K562 (cell line): Measurements from ENCODE around the gene HSPA1B. TPM values are rescaled to one million over a fixed set of nuclear protein-coding genes. Genes with fewer than 3 reads are reported as not detected.

ENCODE experiments used
- CREM ChIP-seq: IDR thresholded peaks from 2 replicates; pipeline ENCODE4 v1.6.1; 2014; ENCODE audit warnings: antibody characterized with exemption, low read depth
- DACH1 ChIP-seq: fragments of 450-650 bp; IDR thresholded peaks from 2 replicates; pipeline ENCODE4 v1.6.1; 2018; ENCODE audit not compliant: partially characterized antibody
- DMBX1 ChIP-seq: fragments of 250-450 bp; sonication (Bioruptor Pico); IDR thresholded peaks from 2 replicates; pipeline ENCODE4 v1.8.0; 2022; ENCODE audit warnings: inconsistent platforms, mild to moderate bottlenecking, moderate library complexity, borderline replicate concordance
- GTF2A2 ChIP-seq: IDR thresholded peaks from 2 replicates; pipeline ENCODE4 v1.6.1; 2016; ENCODE audit warnings: mild to moderate bottlenecking, missing genetic modification characterization, missing compliant biosample characterization
- HIVEP1 ChIP-seq: fragments of 250-450 bp; sonication (Bioruptor Pico); IDR thresholded peaks from 2 replicates; pipeline ENCODE4 v1.4.0; 2020; ENCODE audit warnings: mild to moderate bottlenecking
- HMGN3 ChIP-seq: IDR thresholded peaks from 2 replicates; pipeline ENCODE4 v1.6.1; 2011; ENCODE audit warnings: borderline replicate concordance, low read depth, mild to moderate bottlenecking, mixed read lengths, low read length; ENCODE audit not compliant: insufficient read length; ENCODE audit errors: extremely low read depth
- KDM1A ChIP-seq, 2 experiments: fragments of 450-650 bp; IDR thresholded peaks; 2 replicates each; pipeline ENCODE4 v1.6.1; 2016; ENCODE audit warnings: mild to moderate bottlenecking in 2 of 2
- MYBL2 ChIP-seq, 2 experiments: fragments of 450-650 bp in 1 of 2; sonication (generic) in 1 of 2; formaldehyde crosslinking in 1 of 2; IDR thresholded peaks; 2 replicates each; pipeline versions ENCODE4 v1.6.1 to v1.8.1; 2017 to 2022; ENCODE audit warnings: borderline replicate concordance in 1 of 2, inconsistent platforms in 1 of 2, low read depth in 1 of 2, mild to moderate bottlenecking in 1 of 2, missing genetic modification reagents in 1 of 2, moderate library complexity in 1 of 2
- NEUROD1 ChIP-seq: fragments of 150-350 bp; IDR thresholded peaks from 2 replicates; pipeline ENCODE4 v1.6.1; 2014; ENCODE audit warnings: borderline replicate concordance, low read length, low read depth; ENCODE audit not compliant: partially characterized antibody
- NFXL1 ChIP-seq: fragments of 450-650 bp; formaldehyde crosslinking; IDR thresholded peaks from 2 replicates; pipeline ENCODE4 v1.4.0; 2021; ENCODE audit warnings: mild to moderate bottlenecking
- PYGO2 ChIP-seq: fragments of 450-650 bp; IDR thresholded peaks from 2 replicates; pipeline ENCODE4 v1.6.1; 2016; ENCODE audit warnings: mild to moderate bottlenecking, missing genetic modification characterization, moderate library complexity, missing compliant biosample characterization
- RBM17 ChIP-seq: fragments of 200-400 bp; formaldehyde crosslinking; IDR thresholded peaks from 2 replicates; pipeline ENCODE4 v1.6.1; 2017; ENCODE audit warnings: low read depth, mild to moderate bottlenecking, low read length, borderline replicate concordance
- RBM39 ChIP-seq: fragments of 200-400 bp; formaldehyde crosslinking; optimal IDR thresholded peaks from 2 replicates; pipeline ENCODE3; 2018; ENCODE audit warnings: low read depth, low read length
- RFX5 ChIP-seq: IDR thresholded peaks from 2 replicates; pipeline ENCODE4 v1.6.1; 2011; ENCODE audit warnings: low read depth, mild to moderate bottlenecking, improper control_type of control experiment, low read length
- RNF219 ChIP-seq: fragments of 250-450 bp; sonication (Bioruptor Pico); IDR thresholded peaks from 2 replicates; pipeline ENCODE4 v1.5.0; 2022; ENCODE audit warnings: mild to moderate bottlenecking
- SIN3A ChIP-seq, 2 experiments: fragments of 150-350 bp in 1 of 2; IDR thresholded peaks; 2 replicates each; pipeline ENCODE4 v1.6.1; 2011 to 2016; ENCODE audit warnings: borderline replicate concordance in 2 of 2, low read depth in 2 of 2, low read length in 2 of 2, mild to moderate bottlenecking in 2 of 2, moderate library complexity in 2 of 2; ENCODE audit not compliant: control insufficient read depth in 1 of 2
- SNIP1 ChIP-seq: fragments of 450-650 bp; IDR thresholded peaks from 2 replicates; pipeline ENCODE4 v1.7.1; 2017; ENCODE audit warnings: low read depth, mild to moderate bottlenecking
- TSC22D4 ChIP-seq: fragments of 450-650 bp; IDR thresholded peaks from 2 replicates; pipeline ENCODE4 v1.6.1; 2016; ENCODE audit warnings: missing genetic modification characterization, missing biosample characterization, control low read depth
- U2AF1 ChIP-seq: fragments of 200-400 bp; formaldehyde crosslinking; optimal IDR thresholded peaks from 2 replicates; pipeline ENCODE3; 2017; ENCODE audit warnings: mild to moderate bottlenecking, low read depth, low read length, moderate library complexity
- ZNF212 ChIP-seq: fragments of 450-650 bp; formaldehyde crosslinking; IDR thresholded peaks from 2 replicates; pipeline ENCODE4 v1.4.0; 2020; ENCODE audit warnings: mild to moderate bottlenecking
- ZNF507 ChIP-seq: conservative IDR thresholded peaks from 2 replicates; pipeline ENCODE4 v1.6.1; 2017; ENCODE audit warnings: missing genetic modification characterization, missing compliant biosample characterization
- polyA plus RNA-seq, 8 experiments: library from polyadenylated mRNA; depleted of rRNA in 4 of 8; stranded (reverse) in 5 of 8; unstranded in 3 of 8; fragments of >200 nt; fragmentation: Nextera tagmentation in 2 of 8; fragmentation: Illumina TruSeq in 1 of 8; extraction: Ambion mirVana in 2 of 8; extraction: Trizol in 1 of 8; gene quantifications; 2 replicates each; pipeline versions ENCODE4 v1.2.1 to v1.2.3, GENCODE V29; 2011 to 2014; ENCODE audit warnings: inconsistent platforms in 1 of 8, missing spikeins in 1 of 8
- total RNA-seq, 7 experiments: library from RNA; depleted of rRNA in 6 of 7; stranded (reverse); fragments of >200 nt in 6 of 7; fragmentation: Illumina TruSeq in 2 of 7; extraction: Trizol in 2 of 7; gene quantifications; 2 replicates each; pipeline versions ENCODE4 v1.2.1 to v1.2.3, GENCODE V29; 2011 to 2021; ENCODE audit warnings: low replicate concordance in 1 of 7
- TF ChIP-seq, protein P1 (sequence below): IDR thresholded peaks from 2 replicates; pipeline ENCODE4 v1.6.1; 2014; ENCODE audit warnings: antibody characterized with exemption
- TF ChIP-seq, protein P2 (sequence below): fragments of 250-450 bp; sonication (Bioruptor Pico); IDR thresholded peaks from 2 replicates; pipeline ENCODE4 v1.4.0; 2020

HSPA1B gene
- total and polyA plus RNA-seq, 9 of the 15 experiments (the other 6 are each of a cell fraction or from before 2014, with no cell fraction given): 0.27 to 227 (median 51.2) TPM

DNA sequence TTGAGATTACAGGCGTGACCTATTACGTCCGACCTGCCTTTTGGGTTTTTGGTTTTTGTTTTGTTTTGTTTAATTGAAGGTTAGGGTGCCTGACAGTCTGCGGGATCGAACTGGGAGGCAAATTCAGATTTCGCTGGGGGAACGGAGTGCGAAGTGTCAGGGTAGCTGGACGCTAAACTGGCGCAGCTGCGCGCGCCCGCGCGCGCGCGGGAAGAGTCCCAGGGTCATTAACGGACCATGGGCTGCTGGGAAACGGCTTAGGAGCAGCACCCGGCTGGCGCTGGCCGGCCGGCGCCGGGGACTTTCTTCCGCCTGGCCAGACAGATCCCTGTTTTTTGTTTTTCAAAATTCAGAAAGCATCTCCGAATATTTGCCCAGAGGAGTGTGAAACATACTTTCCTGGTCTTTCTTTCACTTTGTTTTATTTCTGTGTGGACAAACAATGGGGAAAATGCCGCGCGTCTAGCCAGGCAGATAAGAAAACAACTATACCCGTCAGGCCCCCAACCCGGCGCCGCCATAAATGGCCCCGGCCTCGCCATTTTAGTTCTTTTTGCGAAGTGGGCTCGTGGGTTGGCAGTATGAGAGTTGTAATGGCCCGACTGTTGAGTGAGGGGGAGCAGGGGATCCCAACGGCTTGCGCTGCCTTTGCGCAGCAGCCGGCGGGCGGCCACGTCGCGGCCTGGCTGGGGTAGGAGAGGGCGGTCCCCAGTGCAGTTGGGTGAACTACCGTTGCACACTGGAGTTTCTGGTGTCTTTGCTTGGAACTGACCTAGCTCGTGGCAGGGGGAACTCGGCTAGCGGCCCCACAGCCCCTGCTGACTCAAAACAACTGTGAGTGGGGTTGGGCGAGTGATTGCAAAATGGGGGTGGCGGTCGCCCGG is 7.1 kb downstream of the HSPA1B start (continued):
- TF ChIP-seq SIN3A (IDR thresholded peaks at IDR 0.05; ENCODE audit: borderline replicate concordance in 2 of 2, control insufficient read depth in 1 of 2, low read depth in 2 of 2, low read length in 2 of 2) (peak; percentile 87 to 96), NEUROD1 (peak; percentile 28), KDM1A (IDR thresholded peaks at IDR 0.05) (no peak), RBM39 (peak; percentile 96), DACH1 (no peak), SNIP1 (0 out of 2 replicates have a peak, but pooled peaks have one; percentile 52), HIVEP1 (CRISPR knock-in tag) (peak; percentile 89), PYGO2 (tag) (peak; percentile 87), U2AF1 (no peak), NFXL1 (CRISPR knock-in tag) (peak; percentile 86), RNF219 (CRISPR knock-in tag) (0 out of 2 replicates have a peak, but pooled peaks have one; percentile 25), MYBL2 (IDR thresholded peaks at IDR 0.05; ENCODE audit: low read depth) (no peak), MYBL2 (CRISPR knock-in tag; IDR thresholded peaks at IDR 0.05; ENCODE audit: borderline replicate concordance) (no peak), HMGN3 (peak; percentile 99), DMBX1 (peak; percentile 97), RBM17 (no peak), ZNF507 (tag) (no peak), CREM (peak; percentile 58), TSC22D4 (tag) (no peak), ZNF212 (CRISPR knock-in tag) (0 out of 2 replicates have a peak, but pooled peaks have one; percentile 60), GTF2A2 (tag) (peak; percentile 97), RFX5 (no peak; the same call in 1 of the 2 replicates)
- TF ChIP-seq, protein P1, sequence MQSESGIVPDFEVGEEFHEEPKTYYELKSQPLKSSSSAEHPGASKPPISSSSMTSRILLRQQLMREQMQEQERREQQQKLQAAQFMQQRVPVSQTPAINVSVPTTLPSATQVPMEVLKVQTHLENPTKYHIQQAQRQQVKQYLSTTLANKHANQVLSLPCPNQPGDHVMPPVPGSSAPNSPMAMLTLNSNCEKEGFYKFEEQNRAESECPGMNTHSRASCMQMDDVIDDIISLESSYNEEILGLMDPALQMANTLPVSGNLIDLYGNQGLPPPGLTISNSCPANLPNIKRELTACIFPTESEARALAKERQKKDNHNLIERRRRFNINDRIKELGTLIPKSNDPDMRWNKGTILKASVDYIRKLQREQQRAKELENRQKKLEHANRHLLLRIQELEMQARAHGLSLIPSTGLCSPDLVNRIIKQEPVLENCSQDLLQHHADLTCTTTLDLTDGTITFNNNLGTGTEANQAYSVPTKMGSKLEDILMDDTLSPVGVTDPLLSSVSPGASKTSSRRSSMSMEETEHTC: no peak
- TF ChIP-seq, protein P2, sequence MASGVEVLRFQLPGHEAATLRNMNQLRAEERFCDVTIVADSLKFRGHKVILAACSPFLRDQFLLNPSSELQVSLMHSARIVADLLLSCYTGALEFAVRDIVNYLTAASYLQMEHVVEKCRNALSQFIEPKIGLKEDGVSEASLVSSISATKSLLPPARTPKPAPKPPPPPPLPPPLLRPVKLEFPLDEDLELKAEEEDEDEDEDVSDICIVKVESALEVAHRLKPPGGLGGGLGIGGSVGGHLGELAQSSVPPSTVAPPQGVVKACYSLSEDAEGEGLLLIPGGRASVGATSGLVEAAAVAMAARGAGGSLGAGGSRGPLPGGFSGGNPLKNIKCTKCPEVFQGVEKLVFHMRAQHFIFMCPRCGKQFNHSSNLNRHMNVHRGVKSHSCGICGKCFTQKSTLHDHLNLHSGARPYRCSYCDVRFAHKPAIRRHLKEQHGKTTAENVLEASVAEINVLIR (CRISPR knock-in tag): peak; percentile 62; the same call in 1 of the 2 replicates
